Heart left ventricle (tissue), 13 donors: Measurements from ENCODE around the gene COLEC12.

ENCODE experiments used
- CTCF ChIP-seq, 12 donors: fragments of 200-600 bp; sonication (generic) in 4 of 12; IDR thresholded peaks; one replicate each; pipeline versions ENCODE4 v1.5.0 to v1.8.0; 2018 to 2022; ENCODE audit warnings: antibody characterized with exemption in 12 of 12, mild to moderate bottlenecking in 5 of 12
- POLR2A ChIP-seq, 2 donors: fragments of 450-650 bp; IDR thresholded peaks; one replicate each; pipeline ENCODE4 v1.6.1; 2017; ENCODE audit warnings: antibody characterized with exemption in 2 of 2, mild to moderate bottlenecking in 2 of 2, moderate library complexity in 2 of 2
- donor health status: ischemic (EF 13 %, LVEDD 7.1; RV severe dilation, severe dysfunction).
- donor health status: DM: no; HTN: yes; CAD: no.
- donor health status: DM: no; HTN: no; CAD: no.
- donor health status: ischemic (EF 25% LVEDD 6.9; RV normal size, moderate dysfunction).
- donor health status: ischemic (EF 25% LVEDD 5.7; RV mildly dilated, moderate dysfunction).
- donor health status: ischemic (EF 35%, LVEDD 5.7; RV mildly dilated, moderate dysfunction).
- donor health status: nonischemic (EF 11% LVEDD 7.7; RV severe dilation, severe dysfunction).
- donor health status: DM: yes; HTN: yes; CAD: no.
- donor health status: PGD.
- donor health status: ischemic (EF 29% LVEDD 5.4; RV normal size, mild dysfunction).
- donor health status: nonischemic (EF 23%, LVEDD 6.1; RV moderate dilation, normal function).

- TF ChIP-seq POLR2A (IDR thresholded peaks at IDR 0.05) = no peak
- TF ChIP-seq CTCF (IDR thresholded peaks at IDR 0.05) = no peak
Observed at GRCh38 chr18:267380-267687, 233.2 kb downstream of the COLEC12 start.
